Right cardiac atrium (tissue), 5 donors: ENCODE results near the gene NPNT. TPM values are rescaled to one million over a fixed set of nuclear protein-coding genes. Genes with fewer than 3 reads are reported as not detected.

ENCODE experiments used
- ATAC-seq, 2 donors: fragments of 200-7000 bp; cut with Tn5 transposase; one replicate each; pipeline versions ENCODE4 v1.8.0 to v1.9.1; 2020; ENCODE audit warnings: moderate library complexity in 2 of 2, mild to moderate bottlenecking in 1 of 2
- DNase-seq, 3 donors: peaks; one replicate each; pipeline ENCODE4 v3.0.0-alpha.2; 2020
- H3K27ac ChIP-seq: one replicate; pipeline ENCODE4 v1.5.1; 2013; ENCODE audit warnings: mild to moderate bottlenecking, low read length, control low read depth, moderate library complexity
- H3K27me3 ChIP-seq: one replicate; pipeline ENCODE4 v1.6.1; 2013; ENCODE audit not compliant: control insufficient read depth, insufficient read depth
- H3K4me1 ChIP-seq: one replicate; pipeline ENCODE4 v1.6.1; 2013; ENCODE audit warnings: low read length; ENCODE audit not compliant: control insufficient read depth, insufficient read depth
- H3K4me3 ChIP-seq: one replicate; pipeline ENCODE4 v1.5.1; 2013; ENCODE audit warnings: low read length, control low read depth
- H3K9me3 ChIP-seq: one replicate; pipeline ENCODE4 v1.6.1; 2013; ENCODE audit warnings: low read length; ENCODE audit not compliant: control insufficient read depth
- WGBS: extraction: QIAGEN DNeasy Blood & Tissue Kit; methylation state at CpG from one replicate; pipeline ENCODE4 v1.1.7; 2013; 5-methylcytosine and 5-hydroxymethylcytosine counted together
- intact Hi-C, 4 donors: fragments of 100-400 bp; cut with DNase I; formaldehyde crosslinking; loops; one replicate each; pipeline versions ENCODE4 v1.11.0 to v1.14.0; 2022 to 2023
- polyA plus RNA-seq: library from polyadenylated mRNA; stranded (reverse); fragments of 200-250 nt; gene quantifications from one replicate; pipeline ENCODE4 v1.2.3, GENCODE V29; 2013
- total RNA-seq, 4 donors: library from RNA; stranded (reverse); fragmentation: NEBNext Ultra II Directional; extraction: Animal tissue kit (Norgen Biotek cat#: 25700); gene quantifications; one replicate each; pipeline ENCODE4 v1.2.1, GENCODE V29; 2021
- donor health status: healthy with polysubstance abuse.
- donor health status: DM: no; HTN: yes; CAD: no.
- donor health status: DM: no; HTN: no; CAD: no.
- donor health status: DM: no; HTN: yes; CAD: no; lungs with severe emphysema.
- donor health status: DM: yes; HTN: yes; CAD: no.

The NPNT gene
- total and polyA plus RNA-seq, 5 donors: 1.4 to 5.5 (median 4.4) TPM

DNA sequence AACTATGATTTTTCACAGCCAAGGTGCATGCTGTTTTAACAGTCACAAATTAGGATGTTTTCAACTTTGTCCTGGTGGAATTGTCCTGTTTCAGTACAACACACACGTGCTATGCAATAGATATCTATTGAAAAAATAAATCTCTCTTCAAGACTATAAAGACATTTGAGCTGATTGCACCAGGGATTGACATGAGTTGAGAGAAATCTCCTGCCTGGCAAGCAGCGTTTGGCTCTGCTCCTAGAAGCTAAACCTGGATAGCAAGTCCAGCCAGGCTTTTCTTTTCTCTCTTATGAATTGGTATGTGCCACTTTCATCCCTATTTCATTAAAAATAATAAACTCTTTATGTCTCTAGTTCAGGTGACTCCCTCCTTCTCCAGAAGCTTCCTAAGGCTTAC lies 16.6 kb upstream of the NPNT start:
- Histone ChIP-seq H3K4me1 (no peaks in the 10 kb centered on the region), H3K27ac (no peak overlapping the region), H3K4me3 (no peak overlapping the region), H3K27me3 (no peaks in the 10 kb centered on the region), H3K9me3 (no peaks in the 10 kb centered on the region)
- ATAC-seq (no peak), DNase-seq (peak in 1 of 3 donors; percentile 31)
- 39% methylated on average over 2 of the region's 2 CpGs for WGBS
- intact Hi-C loops: no loop called here

DNA sequence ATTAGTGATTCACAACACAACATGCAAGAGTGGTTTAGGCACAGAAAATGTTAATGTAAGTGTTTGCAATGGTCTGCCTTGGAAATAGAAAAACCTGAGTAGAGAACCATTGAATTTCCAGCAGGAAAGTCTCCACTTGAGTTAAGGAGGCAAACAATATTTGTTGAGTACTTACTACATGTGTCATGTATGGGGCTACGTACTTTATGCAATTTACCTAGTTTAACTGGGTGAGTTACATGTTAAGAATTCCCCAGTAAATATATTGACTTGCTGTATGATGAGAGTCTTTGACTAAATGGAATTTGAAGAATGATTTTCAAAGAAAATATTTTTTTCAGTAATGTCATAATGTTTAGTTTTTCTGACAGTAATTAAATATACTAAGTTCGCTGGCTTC lies 7.8 kb upstream of the NPNT start:
- intact Hi-C loops: no loop called here
- no peaks in the 10 kb centered on the region for H3K9me3 ChIP-seq
- H3K4me1 ChIP-seq: no peaks in the 10 kb centered on the region
- H3K27ac ChIP-seq: no peak overlapping the region
- H3K27me3 ChIP-seq: no peaks in the 10 kb centered on the region
- WGBS: 90% methylated on average over 2 of the region's 2 CpGs
- ATAC-seq (no peak), DNase-seq (no peak)
- no peak overlapping the region for H3K4me3 ChIP-seq

DNA sequence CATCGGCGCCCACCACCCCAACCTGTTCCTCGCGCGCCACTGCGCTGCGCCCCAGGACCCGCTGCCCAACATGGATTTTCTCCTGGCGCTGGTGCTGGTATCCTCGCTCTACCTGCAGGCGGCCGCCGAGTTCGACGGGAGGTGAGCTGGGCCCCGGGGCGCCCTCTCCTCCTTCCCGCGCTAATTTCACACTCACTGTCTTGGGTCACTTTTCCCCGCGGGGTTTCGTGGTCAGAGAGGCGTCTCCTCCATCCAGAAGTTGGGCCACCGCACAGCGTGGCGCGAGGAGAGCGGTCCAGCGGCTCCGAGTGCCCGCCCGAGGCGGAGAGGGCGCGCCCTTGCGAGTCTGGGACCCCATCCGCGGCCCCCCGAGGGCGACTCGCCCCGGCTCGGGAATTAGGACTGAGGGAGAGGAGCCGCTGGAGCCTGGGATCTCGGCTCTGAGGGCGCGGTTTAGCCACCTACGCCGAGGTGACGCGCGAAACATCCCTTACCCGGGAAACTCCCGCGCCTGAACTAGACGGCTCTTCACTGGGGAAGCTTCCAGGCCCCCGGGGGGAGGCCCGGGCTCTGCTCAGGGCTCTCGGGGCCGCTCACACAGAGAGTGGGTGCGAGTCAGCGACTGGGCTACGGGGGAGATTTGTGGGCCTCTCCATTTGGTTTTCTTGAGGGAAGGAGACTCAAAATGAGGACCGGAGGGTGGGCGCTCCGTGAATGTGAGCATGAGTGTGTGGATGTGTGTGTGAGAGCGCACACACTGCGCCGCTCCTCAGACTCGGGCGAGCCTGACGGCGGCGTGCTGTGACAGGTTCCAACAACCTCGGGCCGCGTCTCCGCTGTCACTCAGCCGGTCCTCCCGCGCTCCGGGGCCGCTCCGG lies 551 bp downstream of the NPNT start:
- Histone ChIP-seq H3K27ac (no peak overlapping the region), H3K4me1 (no peaks in the 10 kb centered on the region), H3K4me3 (peak overlapping the region; percentile 55), H3K27me3 (no peaks in the 10 kb centered on the region), H3K9me3 (no peaks in the 10 kb centered on the region)
- intact Hi-C loops: no loop called here
- peak; percentile 16 to 62 (median 51) for DNase-seq
- under 1% methylated on average over 84 of the region's 84 CpGs for WGBS
- peak; percentile 52 to 55 for ATAC-seq

DNA sequence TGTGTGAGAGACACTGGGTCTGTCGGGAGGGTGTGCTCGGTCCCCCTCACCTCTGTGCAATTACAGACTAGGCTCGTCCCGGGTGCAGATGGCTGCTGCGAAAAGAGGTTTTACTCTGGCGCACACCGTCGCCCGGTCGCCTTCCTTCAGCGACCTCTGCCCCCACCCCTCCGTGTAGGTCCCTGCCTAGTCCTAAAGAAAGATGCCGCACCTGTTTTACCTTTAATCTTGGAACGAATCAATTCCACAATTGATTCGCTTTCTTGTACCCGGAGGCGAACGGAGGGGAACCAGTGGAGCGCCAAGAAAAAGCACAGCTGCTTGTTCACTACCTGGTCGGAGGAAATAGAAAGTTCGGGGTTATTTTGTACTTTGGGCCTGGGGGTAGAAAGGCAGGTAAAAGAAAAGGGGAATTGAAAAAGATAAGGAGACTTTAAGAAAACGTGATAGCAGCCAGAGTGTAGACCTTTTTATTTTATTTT lies 1.2 kb downstream of the NPNT start:
- H3K4me1 ChIP-seq: no peaks in the 10 kb centered on the region
- WGBS: 7% methylated on average over 22 of the region's 22 CpGs
- ATAC-seq: no peak
- DNase-seq: no peak
- no peaks in the 10 kb centered on the region for H3K27me3 ChIP-seq
- intact Hi-C loops: no loop called here
- no peak overlapping the region for H3K27ac ChIP-seq
- H3K4me3 ChIP-seq: peak overlapping the region; percentile 55
- H3K9me3 ChIP-seq: no peaks in the 10 kb centered on the region

DNA sequence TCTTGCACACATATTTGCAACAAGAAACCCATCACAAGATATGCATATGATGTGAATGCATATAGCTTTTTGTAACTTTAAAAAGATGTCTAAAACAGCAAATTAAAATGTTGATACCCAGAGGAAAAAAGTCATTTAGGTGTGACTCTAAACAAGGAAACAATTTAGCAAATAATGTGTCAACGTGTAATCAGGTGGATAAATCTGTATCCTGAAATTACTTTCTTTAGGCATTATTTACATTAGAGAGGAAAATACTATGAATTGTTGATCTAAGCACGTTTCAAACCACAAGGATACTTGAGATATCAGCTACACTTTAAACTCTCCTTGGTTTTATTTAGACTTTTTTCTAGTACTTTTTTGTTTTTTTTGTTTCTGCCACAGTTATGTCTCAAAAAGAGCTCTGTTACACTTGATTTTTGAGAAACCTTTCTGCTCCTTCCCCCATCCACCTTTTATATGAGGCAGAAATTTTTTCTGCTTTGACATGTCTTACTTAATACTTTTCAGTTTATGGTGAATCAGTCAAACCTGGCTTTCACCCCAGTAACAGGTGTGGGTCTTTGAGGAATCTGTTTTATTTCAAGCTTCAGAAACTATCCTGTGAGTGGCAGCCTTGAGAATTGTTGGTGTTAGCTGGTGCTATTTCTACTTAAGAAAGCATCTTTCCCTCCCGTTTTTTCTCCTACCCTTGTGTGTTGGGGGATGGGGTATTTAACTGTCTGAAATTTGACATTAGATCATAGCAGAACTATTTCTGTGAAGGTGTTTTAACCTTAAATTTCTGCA lies 1.9 kb downstream of the NPNT start:
- no peak overlapping the region for H3K4me3 ChIP-seq
- WGBS: 36% methylated on average over 3 of the region's 3 CpGs
- no peaks in the 10 kb centered on the region for H3K4me1 ChIP-seq
- H3K27me3 ChIP-seq: no peaks in the 10 kb centered on the region
- DNase-seq (no peak), ATAC-seq (no peak)
- no peak overlapping the region for H3K27ac ChIP-seq
- intact Hi-C loops: no loop called here
- no peaks in the 10 kb centered on the region for H3K9me3 ChIP-seq

DNA sequence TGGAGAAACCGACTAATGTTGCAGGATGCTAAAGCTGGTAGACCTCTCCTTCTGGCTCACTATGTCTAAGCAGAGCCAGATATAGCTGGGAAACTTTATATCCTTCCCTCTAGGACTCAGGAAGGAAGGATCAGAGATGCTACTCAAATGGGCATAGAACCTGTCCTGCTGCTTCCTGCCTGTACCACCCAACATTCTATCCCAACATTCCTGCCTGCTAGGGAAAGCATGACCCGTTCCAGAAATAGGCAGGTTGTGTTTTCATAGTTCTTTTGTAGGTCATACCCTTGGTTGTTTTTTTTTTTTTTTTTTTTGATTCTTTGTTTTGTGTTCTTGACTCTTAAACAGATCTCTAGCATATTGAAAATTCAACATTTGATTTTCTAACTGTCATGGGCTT lies 5.3 kb downstream of the NPNT start:
- 51% methylated on average over 2 of the region's 2 CpGs for WGBS
- intact Hi-C loops: no loop called here
- no peaks in the 10 kb centered on the region for H3K27me3 ChIP-seq
- no peak for ATAC-seq
- no peak overlapping the region for H3K27ac ChIP-seq
- no peaks in the 10 kb centered on the region for H3K4me1 ChIP-seq
- no peak for DNase-seq
- no peaks in the 10 kb centered on the region for H3K9me3 ChIP-seq
- H3K4me3 ChIP-seq: no peak overlapping the region

DNA sequence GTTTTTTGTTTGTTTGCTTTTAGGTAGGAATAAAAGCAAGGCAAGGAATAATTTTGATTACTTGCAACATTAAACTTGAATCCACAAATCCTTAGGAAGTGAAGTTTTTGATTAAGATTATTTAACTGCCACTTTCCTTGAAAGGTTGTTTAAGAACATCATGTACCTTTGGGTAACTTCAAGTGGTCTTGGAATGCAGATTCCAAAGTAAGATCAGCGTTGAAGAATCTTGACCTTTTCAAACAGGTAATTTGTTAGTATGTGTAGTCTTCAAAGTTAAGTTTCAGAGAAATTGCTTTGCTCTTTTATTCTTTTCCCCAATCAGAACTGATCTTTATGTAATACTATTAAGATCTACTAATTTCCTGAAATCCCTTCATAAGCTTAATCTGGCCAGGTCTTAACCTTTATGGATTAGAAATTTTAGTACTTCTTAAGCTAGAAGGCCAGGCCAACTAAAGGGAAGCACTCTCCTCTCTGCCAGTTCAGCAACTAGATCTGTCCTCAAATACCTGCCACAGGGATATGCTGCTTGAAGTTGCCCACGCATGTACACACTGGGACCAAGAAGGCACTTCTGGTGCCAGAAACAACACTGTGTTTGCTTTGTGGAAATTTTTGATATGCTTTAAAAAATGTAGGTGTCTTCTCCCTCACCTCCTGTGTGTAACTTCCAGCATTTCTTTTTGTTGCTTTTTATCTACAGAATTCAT lies 7.4 kb downstream of the NPNT start:
- H3K27ac ChIP-seq: no peak overlapping the region
- H3K4me3 ChIP-seq: no peak overlapping the region
- 87% methylated on average over 2 of the region's 2 CpGs for WGBS
- no peak for ATAC-seq
- H3K9me3 ChIP-seq: no peaks in the 10 kb centered on the region
- H3K4me1 ChIP-seq: no peaks in the 10 kb centered on the region
- intact Hi-C loops: no loop called here
- no peak for DNase-seq
- H3K27me3 ChIP-seq: no peaks in the 10 kb centered on the region

DNA sequence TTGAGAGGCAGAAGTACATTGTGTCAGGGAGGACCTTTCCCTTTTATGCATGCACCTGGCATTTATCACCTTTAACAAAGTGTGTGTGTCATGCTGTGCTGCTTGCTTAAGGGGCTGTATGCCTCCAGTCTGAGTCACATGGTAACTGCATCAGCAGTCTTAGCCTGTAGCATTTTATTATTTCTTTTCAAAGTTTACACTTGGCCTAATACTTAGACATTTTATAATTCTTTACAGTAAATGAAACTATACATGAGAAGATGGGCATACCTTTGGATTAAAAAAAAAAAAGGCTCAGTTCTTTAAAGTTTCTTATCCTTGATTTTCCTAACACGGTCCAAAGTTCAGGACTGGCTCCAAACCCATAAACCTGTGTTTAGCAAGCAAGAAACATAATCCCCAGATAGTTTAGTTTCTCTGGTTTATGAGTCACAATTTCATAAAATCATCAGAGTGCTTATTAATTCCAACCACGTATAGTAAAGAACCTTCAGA lies 14.6 kb downstream of the NPNT start:
- Histone ChIP-seq H3K27me3 (no peaks in the 10 kb centered on the region), H3K27ac (no peak overlapping the region), H3K4me3 (no peak overlapping the region), H3K9me3 (no peaks in the 10 kb centered on the region), H3K4me1 (no peaks in the 10 kb centered on the region)
- 67% methylated on average over 2 of the region's 2 CpGs for WGBS
- no peak for ATAC-seq
- no peak for DNase-seq
- intact Hi-C loops: no loop called here

DNA sequence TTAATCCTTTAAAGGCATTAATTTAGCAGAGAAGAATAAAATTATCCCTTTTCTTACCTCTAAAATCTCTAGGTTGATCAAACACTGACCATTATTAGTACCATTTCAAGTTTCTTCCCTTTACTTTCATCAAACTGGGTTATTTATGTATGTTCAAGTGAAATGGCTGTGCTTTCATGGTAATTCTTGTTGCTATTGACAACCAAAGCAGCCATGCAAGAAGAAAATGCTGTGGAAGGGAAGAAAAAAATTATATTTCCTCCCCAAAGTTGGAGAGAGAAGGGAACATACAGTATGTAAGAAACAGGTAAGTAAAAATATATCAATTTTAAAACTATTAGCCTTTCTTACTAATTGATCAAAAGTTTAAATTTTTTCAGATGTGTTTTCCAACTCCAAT lies 16.2 kb downstream of the NPNT start:
- ATAC-seq (no peak), DNase-seq (no peak)
- intact Hi-C loops: no loop called here
- Histone ChIP-seq H3K27ac (no peak overlapping the region), H3K4me1 (no peaks in the 10 kb centered on the region), H3K4me3 (no peak overlapping the region), H3K9me3 (no peaks in the 10 kb centered on the region), H3K27me3 (no peaks in the 10 kb centered on the region)

DNA sequence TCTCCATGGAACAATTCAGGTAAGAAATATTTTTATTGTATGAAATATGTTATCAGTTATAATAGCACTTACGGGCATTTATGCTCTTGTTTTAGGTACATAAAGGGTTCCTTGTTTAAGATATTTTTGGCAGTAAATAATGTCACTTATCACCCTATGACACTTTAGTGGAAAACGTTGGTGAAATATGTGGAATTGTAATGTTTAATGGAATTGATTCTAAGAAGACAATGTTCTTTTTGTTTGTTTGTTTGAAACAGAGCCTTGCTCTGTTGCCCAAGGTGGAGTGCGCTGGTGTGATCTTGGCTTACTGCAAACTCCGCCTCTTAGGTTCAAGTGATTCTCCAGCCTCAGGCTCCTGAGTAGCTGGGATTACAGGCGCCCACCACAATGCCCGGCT lies 17.4 kb downstream of the NPNT start:
- H3K9me3 ChIP-seq: no peaks in the 10 kb centered on the region
- intact Hi-C loops: no loop called here
- DNase-seq (no peak), ATAC-seq (no peak)
- H3K27ac ChIP-seq: no peak overlapping the region
- H3K4me1 ChIP-seq: no peaks in the 10 kb centered on the region
- H3K27me3 ChIP-seq: no peaks in the 10 kb centered on the region
- WGBS: 79% methylated on average over 6 of the region's 6 CpGs
- H3K4me3 ChIP-seq: no peak overlapping the region
